Fibroblast of peridontal ligament (primary cell): ENCODE results near the gene SYT17.

Source experiments
- DNase-seq: peaks from one replicate; pipeline ENCODE4 v3.0.0-alpha.2; 2010; ENCODE audit errors: extremely low read depth

Gene SYT17, protein sequence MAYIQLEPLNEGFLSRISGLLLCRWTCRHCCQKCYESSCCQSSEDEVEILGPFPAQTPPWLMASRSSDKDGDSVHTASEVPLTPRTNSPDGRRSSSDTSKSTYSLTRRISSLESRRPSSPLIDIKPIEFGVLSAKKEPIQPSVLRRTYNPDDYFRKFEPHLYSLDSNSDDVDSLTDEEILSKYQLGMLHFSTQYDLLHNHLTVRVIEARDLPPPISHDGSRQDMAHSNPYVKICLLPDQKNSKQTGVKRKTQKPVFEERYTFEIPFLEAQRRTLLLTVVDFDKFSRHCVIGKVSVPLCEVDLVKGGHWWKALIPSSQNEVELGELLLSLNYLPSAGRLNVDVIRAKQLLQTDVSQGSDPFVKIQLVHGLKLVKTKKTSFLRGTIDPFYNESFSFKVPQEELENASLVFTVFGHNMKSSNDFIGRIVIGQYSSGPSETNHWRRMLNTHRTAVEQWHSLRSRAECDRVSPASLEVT

DNA sequence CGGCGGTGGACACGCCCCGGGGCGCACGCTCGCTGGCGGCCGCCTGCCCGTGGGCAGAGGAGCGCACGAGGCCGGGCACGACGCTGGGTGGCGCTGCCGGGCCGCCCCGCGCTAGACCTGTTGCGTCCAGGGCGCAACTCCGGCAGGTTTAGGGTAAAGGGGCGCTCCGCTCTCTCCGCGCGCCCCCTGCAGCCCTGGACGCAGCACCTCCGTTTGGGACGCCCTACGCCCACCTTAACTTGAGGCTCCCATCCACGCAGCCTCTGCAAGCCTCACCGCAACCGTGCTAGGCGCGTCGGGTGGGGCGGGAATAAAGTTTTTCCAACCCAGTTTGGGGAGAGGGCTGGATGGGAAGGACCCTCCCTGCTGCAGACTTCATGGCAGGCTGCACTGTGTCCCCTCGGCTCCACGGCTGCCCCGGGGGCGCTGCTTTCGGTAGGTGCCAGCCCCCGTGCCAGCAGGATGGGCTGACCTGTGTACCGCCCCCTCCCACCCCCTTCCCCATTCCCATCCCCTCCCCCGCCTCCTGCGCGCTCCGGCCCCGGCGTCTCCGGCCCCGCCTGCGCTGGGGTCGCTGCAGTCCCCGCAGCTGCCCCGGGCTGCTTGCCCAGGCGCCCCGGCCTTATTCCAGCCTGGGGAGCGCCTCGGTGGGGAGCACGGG lies at the start of gene SYT17:
Gene SYT17 (plus strand): TSS at position 531 of the 661 bp plus-strand sequence. CDS start 407 bp downstream, outside the sequence.
- peak; percentile 15 for DNase-seq

DNA sequence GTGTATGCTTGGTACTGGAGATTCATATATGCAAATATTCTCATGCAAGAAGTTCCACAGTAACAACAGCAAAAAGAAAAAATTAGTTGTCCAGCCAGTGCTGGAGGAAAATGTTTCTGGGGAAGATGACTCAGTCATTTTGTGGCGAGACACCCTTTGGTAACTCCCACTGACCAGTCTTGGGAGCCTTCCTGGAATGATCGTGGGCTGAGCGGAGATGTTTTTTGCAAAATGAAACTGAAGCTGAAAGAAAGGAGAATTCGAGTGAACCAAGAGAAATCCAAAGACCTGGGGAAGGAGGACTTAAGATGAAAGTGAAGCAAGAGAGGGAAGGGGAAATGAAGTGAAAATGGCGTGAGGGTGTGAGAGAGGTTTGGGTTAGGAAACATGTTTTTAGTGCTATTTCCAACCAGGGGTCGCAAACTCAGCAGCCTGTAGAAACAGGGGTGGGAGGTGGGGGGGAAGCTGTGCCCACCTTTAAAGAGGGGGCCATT lies 49.1 kb upstream of the SYT17 start:
- peak; percentile 96 for DNase-seq

DNA sequence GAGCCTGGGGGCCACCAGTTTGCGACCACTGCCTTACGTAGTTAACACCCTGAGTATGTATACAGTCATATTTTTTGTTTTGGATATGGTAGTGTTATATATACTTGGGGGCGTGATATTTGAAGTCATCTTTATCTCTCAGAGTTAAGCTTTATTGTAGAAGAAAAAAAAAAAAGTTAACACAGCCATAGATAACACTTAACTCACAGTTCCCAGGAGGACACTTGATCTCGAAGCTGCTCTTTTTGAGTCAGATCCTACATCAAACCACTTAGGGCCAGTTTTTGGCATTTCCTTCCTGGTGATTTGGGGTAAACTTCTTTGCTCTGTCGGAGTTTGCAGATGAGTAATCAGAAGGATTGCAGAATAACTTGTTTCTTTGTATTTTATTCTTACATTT lies 48.5 kb upstream of the SYT17 start:
- peak; percentile 93 for DNase-seq

DNA sequence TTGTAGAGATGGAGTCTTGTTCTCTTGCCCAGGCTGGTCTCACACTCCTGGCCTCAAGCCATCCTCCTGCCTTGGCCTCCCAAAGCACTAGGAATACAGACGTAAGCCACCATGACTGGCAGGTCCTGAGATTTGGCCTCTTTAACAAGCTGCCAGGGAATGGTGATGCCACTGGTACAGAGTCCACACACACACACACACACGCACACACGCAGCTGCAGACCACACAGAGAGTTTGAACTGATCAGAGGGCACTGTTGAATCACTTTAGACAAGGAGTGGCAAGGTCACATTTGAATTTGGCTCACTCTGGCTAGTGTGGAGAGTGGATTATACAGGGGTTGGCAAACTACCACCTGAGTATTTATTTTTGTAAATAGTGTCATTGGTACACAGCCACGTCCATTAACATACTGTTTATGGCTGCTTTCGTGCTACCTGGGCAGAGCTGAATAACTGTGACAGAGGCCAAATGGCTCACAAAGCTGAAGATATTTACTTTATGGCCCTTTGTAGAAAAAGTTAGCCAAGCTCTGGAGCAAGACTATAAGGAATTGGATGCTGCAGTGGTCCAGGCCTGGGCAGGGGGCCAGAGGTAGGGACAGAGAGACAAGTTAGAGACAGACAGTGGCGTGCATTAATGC lies 44.4 kb upstream of the SYT17 start:
- no peak for DNase-seq

DNA sequence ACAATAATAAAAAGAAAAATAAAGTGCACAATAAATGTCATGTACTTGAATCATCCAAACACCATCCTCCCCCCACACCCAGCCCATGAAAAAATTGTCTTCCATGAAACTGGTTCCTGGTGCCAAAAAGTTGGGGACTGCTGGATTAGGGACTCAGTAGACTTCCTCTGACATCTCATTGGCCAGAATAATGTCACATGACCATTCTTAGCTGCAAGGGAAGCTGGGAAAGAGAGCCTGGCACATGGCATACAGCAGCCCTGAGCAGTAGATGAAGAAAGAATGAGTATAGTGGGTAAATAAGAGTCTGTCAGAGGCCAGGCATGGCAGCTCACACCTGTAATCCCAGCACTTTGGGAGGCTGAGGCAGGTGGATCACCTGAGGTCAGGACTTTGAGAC lies 41.7 kb upstream of the SYT17 start:
- no peak for DNase-seq

DNA sequence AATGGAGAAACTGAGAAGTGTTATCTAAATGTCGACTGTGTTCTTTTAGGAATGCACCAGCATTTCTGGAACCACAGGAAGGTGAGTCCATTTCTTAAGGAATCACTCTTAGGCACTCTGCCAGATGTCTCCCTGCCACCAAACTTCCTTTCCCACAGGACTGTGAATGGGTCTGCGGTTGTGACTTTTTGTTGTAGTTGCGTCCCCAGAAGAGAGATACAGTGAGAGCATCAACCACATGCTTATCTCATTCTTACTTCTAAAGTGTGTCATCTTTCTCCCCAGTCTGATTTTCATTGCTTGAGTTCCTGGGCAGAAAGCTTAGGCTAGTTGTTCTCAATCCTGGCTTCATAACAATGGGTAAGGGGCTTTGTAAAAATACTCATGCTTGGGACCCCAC lies 40.8 kb upstream of the SYT17 start:
- DNase-seq: no peak

DNA sequence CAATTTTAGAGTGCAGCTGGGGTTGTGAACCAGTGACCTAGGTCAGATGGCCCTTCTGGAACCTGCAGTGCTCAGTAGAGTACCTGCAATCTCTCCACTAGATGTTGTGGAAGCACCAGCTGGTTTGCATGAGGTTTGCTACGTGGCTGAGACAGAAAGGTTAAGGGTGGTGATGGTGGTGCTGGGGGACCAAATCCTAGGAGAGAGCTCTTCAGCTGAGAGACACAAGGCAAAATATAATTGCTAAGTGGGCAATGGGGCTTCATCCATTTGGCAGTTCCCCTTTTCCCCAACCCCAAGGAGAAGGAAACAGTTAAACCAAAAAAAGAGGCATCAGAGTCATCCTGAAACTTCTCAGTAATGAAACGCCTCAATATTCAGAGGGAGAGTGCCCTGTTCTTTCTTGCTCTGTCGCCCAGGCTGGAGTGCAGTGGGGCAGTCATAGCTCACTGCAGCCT lies 40.3 kb upstream of the SYT17 start:
- DNase-seq: no peak

DNA sequence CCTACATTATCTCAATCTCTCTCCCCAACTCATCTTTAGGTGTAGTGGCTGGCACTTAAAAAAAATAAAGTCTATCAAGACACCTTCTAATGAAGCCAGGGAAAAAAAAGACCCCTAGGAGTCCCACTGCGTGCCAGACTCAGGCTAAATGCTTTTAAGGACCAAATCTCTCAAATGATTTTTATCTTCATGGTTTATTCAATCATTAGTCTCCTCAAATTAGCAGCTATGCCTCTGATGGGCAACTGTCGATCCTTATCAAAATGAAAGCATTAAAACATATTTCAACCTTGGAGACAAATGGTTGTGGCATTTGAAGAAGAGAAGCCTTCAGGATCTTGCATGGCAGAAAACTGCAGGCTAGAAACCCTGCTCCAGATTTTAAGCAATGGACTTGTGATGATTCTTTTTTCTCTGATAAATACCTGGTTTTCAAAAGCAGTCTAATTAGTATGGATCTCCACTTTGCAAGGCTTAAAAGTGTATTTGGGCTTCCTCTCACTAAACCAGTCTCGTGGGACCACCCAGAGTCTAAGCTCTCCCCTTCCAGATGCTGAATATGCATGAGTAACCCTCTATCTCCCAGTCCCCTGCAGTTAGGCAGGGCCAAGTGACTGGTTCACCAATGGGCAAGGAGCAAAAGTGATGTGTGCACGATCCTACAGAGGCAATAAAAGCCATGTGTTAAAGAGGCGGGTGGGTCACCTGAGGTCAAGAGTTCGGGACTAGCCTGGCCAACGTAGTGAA lies 39.4 kb upstream of the SYT17 start:
- DNase-seq: no peak

DNA sequence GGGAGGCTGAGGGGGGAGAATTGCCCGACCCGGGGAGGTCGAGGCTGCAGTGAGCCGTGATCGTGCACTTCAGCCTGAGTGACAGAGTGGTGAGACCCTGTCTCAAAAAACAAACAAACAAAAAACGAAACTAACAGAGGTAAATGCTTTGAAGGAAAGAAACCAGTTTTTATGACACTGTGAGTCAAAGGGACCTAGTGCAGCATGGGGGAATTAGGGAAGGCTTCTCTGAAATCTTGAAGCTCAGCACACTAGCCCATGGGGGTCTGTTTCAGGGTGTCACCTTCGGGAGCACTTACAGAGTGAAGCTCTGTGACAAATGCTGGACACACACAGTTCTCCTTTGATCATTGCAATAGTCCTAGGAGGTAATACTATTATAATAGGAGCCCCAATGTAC lies 37.7 kb upstream of the SYT17 start:
- DNase-seq: no peak

DNA sequence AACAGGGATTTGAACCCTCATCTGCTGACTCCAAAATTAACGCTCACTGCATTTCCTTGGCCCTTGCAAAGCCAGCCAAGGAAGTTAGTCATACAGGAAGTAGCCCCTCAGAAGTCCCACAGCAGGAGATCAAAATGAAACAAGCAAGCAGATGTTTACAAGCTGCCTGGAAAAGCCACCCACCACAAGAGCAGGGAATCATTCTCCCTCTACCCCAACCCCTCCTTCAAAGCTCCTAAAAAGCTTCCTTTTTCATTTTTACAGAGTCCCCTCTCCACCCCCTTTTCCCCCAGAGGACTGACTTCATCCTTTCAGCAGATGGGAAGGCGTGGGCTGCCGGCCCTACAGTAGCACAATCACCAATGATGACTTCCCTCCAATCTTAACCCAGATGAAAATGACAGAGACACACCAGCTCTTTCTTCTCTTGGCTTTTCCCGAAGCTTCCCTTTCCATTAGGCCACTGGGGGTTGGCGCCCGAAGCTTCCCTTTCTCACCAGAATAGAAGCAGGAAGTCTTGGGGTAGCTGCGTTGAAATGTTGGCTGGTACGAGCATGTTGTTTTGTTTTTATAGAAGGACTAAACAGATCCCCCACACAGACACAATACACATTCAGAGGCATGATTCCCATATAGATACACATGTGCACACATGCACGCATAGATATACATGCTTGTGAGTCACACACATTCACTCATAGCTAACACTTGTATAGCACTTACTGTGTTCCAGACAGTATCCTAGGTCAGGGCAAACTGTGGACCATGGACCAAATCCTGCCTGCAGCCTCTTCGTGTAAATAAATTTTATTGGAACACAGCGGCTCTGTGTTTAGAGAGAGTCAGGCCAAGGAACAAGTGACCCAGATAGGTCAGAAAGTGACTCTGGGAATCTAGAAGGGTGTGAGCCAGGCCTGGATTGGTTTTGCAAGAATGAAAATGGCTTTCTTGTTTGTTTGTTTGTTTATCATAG lies 36.9 kb upstream of the SYT17 start:
- peak; percentile 62 for DNase-seq

DNA sequence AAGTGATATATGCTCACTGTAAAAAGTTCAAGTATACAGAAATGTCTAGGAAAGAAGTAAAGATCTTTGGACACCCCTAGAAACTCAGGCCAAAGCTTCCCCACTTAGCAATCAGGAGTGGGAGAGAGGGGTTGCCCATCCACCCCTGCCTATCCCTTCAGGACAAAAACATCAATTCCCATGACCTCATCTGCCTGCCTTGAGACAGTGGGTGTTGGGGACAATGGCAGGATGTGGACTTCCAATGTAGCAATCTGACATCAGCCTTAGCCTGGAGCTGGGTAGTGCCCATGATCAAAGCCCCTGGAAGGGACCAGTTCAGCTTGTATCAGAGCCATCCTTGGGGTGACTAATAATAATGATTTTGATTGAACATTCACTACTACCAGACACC lies 36.2 kb upstream of the SYT17 start:
- no peak for DNase-seq

DNA sequence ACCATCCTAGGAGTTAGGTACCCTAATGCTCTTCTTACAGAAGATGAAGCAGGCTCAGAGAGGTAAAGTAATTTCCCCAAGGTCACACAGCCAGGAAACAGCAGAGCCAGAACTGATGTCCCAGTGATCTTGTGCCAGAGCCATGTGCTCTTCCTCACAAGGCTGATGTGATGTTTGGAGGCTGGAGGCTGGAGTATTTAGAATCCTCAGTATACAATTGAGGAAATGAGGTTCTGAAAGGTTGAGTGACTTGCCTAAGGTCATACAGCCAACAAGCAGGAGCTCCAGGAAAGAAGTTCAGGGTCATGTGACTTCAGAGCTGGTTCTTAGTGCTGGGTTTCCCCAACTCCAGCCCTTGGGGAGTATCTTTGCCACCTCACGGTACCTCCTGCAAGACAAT lies 35.8 kb upstream of the SYT17 start:
- DNase-seq: no peak

DNA sequence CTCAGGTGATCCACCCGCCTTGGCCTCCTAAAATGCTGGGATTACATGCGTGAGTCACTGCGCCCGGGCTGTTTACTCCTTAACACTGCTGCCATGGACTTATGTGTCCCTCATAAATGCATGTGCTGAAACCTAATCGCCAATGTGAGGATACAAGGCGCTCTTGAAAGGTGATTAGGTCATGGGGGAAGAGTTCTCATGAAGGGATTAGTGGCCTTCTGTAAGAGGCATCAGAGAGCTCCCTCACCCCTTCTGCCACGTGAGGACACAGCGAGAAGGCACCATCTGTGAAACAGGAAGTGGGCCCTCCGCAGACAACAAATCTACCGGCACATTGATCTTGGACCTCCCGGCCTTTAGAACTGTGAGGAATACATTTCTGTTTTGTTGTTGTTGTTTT lies 35.1 kb upstream of the SYT17 start:
- no peak for DNase-seq

DNA sequence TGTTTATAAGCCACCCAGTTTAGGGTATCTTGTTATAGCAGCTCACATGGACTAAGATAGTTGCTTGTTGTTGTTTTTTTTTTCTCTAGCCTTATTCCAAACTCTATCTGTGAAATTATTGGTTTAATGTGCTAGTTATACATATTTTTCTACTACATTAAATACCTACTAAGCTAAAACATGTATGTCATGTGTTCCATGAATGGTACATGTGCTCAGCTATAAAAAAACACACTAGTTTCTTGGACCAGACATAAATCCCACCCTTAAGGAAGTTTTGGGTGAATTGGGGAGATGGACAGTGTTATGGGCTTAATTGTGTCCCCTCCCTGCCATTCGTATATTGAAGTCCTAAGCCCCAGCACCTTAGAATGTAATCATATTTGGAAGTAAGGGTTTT lies 34.4 kb upstream of the SYT17 start:
- no peak for DNase-seq

DNA sequence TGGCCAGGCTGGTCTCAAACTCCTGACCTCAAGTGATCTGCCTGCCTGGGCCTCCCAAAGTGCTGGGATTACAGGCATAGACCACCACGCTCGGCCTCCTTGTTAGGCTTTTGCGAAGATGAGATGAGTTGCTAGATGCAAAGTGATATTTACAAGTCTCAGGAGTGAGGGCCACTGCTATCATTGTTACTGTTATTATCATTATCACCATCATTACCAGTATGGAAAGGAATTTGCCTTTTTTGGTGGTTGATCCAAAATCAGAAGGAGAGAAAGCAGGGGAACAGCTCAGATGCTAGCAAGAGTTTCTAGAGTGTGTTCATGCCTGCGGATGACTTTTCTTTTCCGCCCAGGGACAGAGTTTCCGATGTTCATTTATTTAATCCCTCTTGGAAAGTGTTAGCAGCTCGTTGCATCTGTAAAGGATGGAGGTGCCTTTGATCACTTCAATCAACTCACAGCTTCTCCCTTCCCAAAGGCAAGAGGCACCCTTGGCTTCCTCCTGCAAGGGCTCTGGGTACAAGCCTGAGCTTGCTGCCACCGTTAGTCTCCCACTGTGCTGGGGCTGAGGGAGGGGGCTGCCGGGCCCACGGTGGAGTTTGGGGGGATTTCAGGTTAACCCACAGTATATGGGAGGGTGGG lies 32.7 kb upstream of the SYT17 start:
- DNase-seq: no peak

DNA sequence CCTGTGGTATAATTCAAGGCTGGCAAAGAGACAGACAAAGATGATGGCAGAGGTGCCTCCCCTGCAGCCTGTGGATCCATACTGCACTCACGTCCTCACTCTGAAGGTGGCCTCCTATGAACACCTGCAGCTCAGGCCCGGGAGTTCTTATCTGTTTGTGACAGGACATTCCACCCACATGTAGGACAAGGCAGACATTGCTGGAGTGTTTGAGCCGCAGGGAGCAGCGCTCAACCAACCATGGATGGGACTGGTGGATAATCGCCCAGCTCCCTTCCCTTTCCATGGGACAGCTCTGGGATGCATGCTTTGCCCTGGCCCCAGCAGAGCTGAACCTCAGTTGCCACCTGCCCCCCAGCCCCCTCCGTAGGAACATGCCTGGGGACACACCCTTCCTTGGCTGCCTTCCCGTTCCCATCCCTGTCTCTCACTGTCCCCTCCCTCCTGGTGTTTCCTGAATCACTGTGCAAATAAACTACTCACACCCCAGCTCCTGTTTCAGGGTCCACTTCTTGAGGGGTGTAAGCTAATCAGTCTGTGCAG lies 32.1 kb upstream of the SYT17 start:
- DNase-seq: no peak

DNA sequence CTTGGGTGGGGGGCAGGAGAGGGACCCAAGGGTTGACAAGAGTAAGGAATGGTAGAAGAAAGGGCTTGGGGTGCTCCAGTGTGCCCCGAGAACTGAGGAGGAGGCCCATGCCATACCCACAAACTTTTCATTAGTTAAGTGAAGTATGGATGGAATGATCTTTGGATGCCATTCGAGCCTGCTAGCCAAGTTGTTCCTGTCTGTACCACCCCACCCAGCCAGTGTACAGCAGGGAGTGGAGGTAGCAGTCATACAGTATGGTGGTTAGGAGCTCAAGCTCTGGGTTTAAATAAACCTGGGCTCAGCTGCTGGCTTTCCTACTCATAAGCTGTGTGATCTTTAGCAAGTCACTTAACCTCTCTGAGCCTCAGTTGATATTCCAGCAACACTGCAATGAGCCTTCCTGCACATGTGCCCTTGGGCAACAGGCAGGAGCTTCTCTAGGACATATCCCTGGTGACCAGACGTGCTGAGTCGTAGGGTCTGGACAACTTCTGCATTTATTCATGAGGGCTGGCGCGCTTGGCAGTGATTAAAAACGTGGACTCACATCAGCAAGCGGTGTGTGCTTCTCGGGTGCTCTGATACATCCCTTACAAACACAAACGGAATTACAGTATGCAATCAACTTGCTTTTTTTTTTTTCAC lies 31.4 kb upstream of the SYT17 start:
- DNase-seq: peak; percentile 33

DNA sequence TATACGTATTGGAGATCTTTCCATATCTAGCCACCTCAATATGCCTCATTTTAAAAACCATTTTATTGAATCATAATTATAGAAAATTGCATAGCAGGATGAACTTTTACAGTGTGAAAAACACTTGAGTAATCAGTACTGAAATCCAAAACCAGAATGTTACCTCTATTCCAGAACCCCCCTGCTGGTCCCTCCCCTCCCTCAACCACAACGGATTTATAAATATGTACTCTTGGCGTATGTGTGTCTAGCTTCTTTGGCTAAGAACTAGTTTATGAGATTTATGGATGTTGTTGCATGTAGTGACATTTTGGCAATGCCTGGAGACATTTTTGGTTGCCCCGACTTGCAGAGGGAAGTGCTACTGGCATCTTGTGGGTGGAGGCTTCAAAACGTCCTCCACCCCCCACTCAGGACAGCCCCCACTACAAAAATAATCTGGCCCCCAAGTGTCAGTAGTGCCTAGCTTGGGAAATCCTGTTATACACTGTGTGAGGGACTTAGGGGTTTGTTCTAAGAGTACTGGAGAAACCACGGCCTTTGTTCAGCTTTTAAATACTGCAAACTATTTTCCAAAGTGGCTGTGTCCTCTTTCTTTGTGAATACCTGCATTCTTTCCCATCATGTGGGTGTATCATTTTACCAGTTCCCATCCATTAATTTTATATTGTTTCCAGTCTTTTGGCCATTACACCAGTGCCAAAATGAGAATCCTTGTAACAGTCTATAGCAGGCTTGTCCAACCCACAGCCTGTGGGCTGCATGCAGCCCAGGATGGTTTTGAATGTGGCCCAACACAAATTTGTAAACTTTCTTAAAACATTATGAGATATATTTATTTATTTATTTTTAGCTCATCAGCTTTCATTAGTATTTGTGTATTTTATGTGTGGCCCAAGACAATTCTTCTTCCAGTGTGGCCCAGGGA lies 30.6 kb upstream of the SYT17 start:
- no peak for DNase-seq
